Measurements from ENCODE around the gene PDE4B. TPM values are rescaled to one million over a fixed set of nuclear protein-coding genes. Genes with fewer than 3 reads are reported as not detected.

PDE4B gene
- total RNA-seq, 4 donors from 2014 or later, result 5.2 to 16.6 (median 9.6) TPM

GRCh38 chr1:66231217-66231616 lies 438.5 kb downstream of the PDE4B start:
- TF ChIP-seq EP300 (IDR thresholded peaks at IDR 0.05) (no peak), POLR2A (IDR thresholded peaks at IDR 0.05) (no peak), CTCF (IDR thresholded peaks at IDR 0.05) (no peak)
- no peak overlapping the region for H3K27ac ChIP-seq
- peaks cover 0 to 3% (median 0%) of the 10 kb centered on the region in 4 donors for H3K4me1 ChIP-seq
- H3K27me3 ChIP-seq, result no peaks in the 10 kb centered on the region
- H3K4me3 ChIP-seq, result no peak overlapping the region
- no peaks in the 10 kb centered on the region for H3K36me3 ChIP-seq
- DNase-seq (ENCODE audit: low spot score in 2 of 2), result no peak
- no peaks in the 10 kb centered on the region for H3K9me3 ChIP-seq

- WGBS, 2 donors, result 68 to 76% methylated on average over 5 of the region's 5 CpGs
- TF ChIP-seq POLR2A (IDR thresholded peaks at IDR 0.05), result no peak
- TF ChIP-seq EP300 (IDR thresholded peaks at IDR 0.05), result no peak
- no peak for TF ChIP-seq CTCF (IDR thresholded peaks at IDR 0.05)
- H3K36me3 ChIP-seq, result no peaks in the 10 kb centered on the region
- H3K9me3 ChIP-seq, result no peaks in the 10 kb centered on the region
- no peak overlapping the region for H3K27ac ChIP-seq
- peaks cover 0 to 3% (median 0%) of the 10 kb centered on the region in 4 donors for H3K4me1 ChIP-seq
- no peak overlapping the region for H3K4me3 ChIP-seq
- no peaks in the 10 kb centered on the region for H3K27me3 ChIP-seq
- no peak for DNase-seq (ENCODE audit: low spot score in 2 of 2)
Measured at GRCh38 chr1:66231681-66232463, 439.2 kb downstream of the PDE4B start.

GRCh38 chr1:66237042-66237441 lies 444.3 kb downstream of the PDE4B start:
- WGBS, 2 donors, result 44 to 90% methylated on average over 2 of the region's 2 CpGs
- H3K9me3 ChIP-seq, result no peaks in the 10 kb centered on the region
- H3K27me3 ChIP-seq, result no peaks in the 10 kb centered on the region
- no peak overlapping the region for H3K4me3 ChIP-seq
- DNase-seq (ENCODE audit: low spot score in 2 of 2), result no peak
- no peak overlapping the region for H3K27ac ChIP-seq
- no peaks in the 10 kb centered on the region for H3K36me3 ChIP-seq
- TF ChIP-seq EP300 (IDR thresholded peaks at IDR 0.05), result no peak
- TF ChIP-seq CTCF (IDR thresholded peaks at IDR 0.05), result no peak
- no peak for TF ChIP-seq POLR2A (IDR thresholded peaks at IDR 0.05)
- H3K4me1 ChIP-seq, result no peaks in the 10 kb centered on the region

GRCh38 chr1:66237722-66238479 lies 445.2 kb downstream of the PDE4B start:
- Histone ChIP-seq H3K27ac (no peak overlapping the region), H3K4me3 (no peak overlapping the region)

More at GRCh38 chr1:66237722-66238479, 445.2 kb downstream of the PDE4B start:
- H3K27me3 ChIP-seq, result no peaks in the 10 kb centered on the region
- no peak for TF ChIP-seq POLR2A (IDR thresholded peaks at IDR 0.05)
- no peak for TF ChIP-seq EP300 (IDR thresholded peaks at IDR 0.05)
- TF ChIP-seq CTCF (IDR thresholded peaks at IDR 0.05), result no peak
- WGBS, 2 donors, result 51 to 52% methylated on average over 5 of the region's 5 CpGs
- H3K36me3 ChIP-seq, result no peaks in the 10 kb centered on the region
- H3K4me1 ChIP-seq, result peaks cover 0 to 2% (median 0%) of the 10 kb centered on the region in 4 donors
- H3K9me3 ChIP-seq, result no peaks in the 10 kb centered on the region
- DNase-seq (ENCODE audit: low spot score in 2 of 2), result no peak
